ENCODE measurements around the gene ELF4.

DNA sequence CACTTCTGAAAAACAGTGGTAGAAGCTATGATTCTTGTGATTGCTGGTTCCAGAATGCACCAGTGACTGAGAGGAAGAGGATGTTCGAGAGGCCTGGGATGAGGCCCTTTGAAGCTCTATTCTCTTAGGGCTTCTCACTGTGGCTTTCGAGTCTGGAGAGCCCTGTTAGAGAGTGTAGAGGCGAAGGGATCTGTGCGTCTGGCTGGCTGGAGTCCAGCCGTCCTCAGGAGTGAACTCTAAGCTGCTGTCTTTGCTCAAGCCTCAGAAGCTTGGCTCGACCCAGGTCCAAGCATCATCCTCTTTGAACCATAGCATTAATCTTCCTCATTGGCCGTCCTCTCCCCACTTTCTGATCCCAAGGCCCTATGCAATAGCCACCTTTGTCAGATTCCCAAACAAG is 51.6 kb downstream of the ELF4 start:
- no peak for TF ChIP-seq POLR2AphosphoS5 (IDR thresholded peaks at IDR 0.05)
- TF ChIP-seq, protein P1, sequence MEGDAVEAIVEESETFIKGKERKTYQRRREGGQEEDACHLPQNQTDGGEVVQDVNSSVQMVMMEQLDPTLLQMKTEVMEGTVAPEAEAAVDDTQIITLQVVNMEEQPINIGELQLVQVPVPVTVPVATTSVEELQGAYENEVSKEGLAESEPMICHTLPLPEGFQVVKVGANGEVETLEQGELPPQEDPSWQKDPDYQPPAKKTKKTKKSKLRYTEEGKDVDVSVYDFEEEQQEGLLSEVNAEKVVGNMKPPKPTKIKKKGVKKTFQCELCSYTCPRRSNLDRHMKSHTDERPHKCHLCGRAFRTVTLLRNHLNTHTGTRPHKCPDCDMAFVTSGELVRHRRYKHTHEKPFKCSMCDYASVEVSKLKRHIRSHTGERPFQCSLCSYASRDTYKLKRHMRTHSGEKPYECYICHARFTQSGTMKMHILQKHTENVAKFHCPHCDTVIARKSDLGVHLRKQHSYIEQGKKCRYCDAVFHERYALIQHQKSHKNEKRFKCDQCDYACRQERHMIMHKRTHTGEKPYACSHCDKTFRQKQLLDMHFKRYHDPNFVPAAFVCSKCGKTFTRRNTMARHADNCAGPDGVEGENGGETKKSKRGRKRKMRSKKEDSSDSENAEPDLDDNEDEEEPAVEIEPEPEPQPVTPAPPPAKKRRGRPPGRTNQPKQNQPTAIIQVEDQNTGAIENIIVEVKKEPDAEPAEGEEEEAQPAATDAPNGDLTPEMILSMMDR (IDR thresholded peaks at IDR 0.05), result no peak
- TF ChIP-seq POLR2A (IDR thresholded peaks at IDR 0.05), result no peak
- no peak for TF ChIP-seq EP300 (IDR thresholded peaks at IDR 0.05)

Measured in gastroesophageal sphincter (tissue), 3 donors.